Activated naive CD4-positive, alpha-beta T cell treated with Interleukin-2 at 50 U/mL for 16 hours (primary cell): ENCODE measurements around the gene CDRT4.
"Not testable (repeated sequence)": the region's sequence is repeated elsewhere in the genome, so short reads cannot be mapped to it uniquely, and the experiment has no call there.

Source experiments
- DNase-seq: peaks from one replicate; pipeline ENCODE4 v3.0.0-alpha.2; 2020

CDRT4 gene

GRCh38 chr17:15456972-15457722 is 10.3 kb downstream of the CDRT4 start:
- DNase-seq: no peak

DNA sequence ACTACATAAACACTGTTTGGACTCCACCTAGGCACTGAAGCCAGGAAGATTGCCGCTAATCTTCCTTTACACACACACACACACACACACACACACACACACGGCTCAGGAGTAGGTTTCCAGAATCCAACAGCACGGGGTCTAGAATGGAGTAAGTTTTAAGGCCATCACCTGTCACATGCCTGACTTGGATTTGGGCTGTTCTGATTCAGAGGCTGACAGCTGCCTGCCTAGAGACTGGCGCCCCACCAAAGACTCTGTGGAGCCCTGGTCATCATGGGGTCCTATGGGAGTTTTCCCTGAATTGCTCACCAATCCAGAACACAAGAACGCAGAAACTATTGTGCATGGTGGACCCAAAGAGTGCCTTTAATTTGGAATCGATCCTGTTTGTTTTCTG is 10.9 kb downstream of the CDRT4 start:
- DNase-seq: no peak

DNA sequence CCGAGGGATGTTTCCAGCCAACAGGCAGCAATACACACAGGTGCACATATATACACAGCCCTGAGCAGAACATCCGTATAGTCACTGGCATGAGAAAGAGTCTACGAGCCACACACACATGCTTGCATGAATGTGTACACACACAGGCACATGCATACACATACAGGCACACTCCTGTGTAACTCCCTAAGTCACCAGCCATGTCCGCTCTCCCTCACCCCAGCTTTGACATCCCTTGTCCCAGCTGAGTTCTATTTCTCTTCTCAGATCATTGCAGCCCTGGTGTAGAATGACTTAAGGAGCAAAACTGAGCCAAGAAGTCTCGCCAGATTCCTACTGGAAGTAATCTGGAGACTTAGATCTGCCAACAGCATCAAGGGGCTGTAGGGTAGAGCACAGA is 13.1 kb downstream of the CDRT4 start:
- no peak for DNase-seq

DNA sequence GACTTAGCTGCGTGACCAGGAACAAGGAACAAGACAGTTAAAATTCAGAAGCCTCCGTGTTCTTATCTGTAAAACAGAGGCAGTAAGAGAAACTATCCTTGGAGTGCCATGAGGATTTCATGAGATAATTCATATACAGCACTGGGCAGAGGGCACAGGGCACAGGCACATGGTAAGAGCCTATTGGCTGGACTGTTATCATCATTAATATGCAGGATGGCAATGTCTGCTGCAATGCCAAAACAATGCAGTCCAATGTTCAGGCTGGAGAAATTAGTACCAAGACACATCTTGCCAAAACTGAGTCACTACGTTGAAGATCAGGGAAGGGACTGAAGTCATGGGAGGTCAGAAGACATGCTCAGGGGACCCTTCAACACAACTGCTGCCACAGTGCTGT is 13.6 kb downstream of the CDRT4 start:
- DNase-seq: no peak

- no peak for DNase-seq
Measured at GRCh38 chr17:15453246-15453645, 14.2 kb downstream of the CDRT4 start.

DNA sequence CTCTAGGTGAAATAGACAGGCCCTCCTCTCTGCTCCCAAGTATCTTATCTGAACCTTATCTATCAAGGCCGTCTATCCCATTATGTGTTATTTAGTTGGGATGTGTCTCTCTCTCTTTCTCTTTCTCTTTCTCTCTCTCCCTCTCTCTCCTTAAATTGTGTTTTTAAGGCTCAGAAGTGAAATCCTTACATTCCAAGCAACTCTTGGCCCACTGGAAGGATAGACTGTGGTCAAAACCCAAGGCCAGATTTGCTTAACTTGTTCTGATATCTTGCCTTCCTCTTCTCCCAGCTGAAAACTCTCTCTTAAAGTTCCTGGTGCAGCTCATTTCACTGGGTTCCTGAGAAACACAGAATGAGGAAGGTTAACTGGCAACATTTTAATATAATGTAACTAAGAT is 14.7 kb downstream of the CDRT4 start:
- no peak for DNase-seq

DNA sequence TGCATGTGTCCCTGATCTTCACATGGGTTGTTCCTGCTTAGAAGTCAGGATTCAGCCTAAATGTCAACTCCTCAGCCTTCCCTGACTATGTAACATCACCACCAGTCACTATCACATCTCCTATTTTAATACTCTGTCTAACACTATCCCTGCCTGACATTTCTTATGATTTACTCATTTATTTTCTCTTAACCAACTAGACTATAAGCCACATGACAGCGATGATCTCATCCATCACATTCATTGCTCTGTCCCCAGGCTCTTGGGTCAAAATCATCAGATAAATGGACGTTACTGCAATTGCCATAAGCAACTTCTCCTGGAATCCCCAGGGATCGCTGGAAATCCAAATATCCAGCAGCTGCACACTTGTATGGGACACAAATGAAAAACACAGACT is 15.7 kb downstream of the CDRT4 start:
- DNase-seq: no peak

DNA sequence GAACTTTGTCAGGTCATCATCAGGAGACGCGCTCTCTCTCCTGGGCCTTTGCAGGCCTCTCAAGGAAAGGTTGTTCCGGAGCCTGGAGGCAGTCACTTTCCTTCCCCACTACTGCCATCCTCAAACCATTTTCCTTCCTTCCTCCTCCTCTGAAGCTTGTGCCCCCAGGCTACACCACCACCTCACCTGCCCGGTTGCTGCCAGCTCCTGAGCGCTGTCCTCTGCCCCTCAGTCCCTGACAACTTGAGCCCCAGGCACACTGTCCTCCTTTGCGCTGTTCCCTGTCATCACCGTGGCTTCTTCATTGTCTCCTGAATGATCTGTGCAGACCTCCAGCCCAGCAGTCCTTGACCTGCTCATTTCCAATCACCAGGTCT is 18.9 kb downstream of the CDRT4 start:
- no peak for DNase-seq

DNA sequence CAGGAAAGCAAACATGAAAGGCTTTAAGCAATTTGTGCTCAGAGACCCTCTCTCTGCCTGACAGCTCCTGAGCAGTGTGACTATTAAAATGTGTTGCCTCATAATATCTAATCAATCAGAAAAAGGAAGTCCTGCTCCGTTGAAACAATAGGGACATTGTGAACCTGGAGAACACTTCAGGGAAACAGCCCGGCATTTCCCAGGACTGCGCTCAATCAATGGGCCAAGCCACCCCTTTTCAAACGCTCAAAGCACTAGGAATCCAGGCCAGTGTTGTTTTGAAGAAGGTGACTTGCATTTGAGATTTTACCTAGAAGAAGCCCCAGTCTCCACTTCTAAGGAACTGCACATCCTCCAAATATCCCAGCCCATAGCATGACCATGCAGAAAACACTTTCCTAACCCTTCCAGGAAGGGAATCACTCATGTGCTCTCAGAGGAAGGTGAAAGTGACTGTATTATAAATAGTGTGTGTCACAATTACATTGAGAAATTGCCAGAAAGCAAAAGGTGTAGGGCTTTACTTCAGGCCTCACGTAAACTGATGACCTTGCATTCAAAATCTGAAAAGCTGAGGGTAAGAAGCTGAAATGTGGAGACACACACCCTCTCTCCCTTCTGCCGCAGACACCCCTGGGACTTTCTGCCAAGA is 19.4 kb downstream of the CDRT4 start:
- no peak for DNase-seq

- DNase-seq: no peak
Measured at GRCh38 chr17:15446036-15446435, 21.4 kb downstream of the CDRT4 start.

- no peak for DNase-seq
Measured at GRCh38 chr17:15444805-15445204, 22.6 kb downstream of the CDRT4 start.

DNA sequence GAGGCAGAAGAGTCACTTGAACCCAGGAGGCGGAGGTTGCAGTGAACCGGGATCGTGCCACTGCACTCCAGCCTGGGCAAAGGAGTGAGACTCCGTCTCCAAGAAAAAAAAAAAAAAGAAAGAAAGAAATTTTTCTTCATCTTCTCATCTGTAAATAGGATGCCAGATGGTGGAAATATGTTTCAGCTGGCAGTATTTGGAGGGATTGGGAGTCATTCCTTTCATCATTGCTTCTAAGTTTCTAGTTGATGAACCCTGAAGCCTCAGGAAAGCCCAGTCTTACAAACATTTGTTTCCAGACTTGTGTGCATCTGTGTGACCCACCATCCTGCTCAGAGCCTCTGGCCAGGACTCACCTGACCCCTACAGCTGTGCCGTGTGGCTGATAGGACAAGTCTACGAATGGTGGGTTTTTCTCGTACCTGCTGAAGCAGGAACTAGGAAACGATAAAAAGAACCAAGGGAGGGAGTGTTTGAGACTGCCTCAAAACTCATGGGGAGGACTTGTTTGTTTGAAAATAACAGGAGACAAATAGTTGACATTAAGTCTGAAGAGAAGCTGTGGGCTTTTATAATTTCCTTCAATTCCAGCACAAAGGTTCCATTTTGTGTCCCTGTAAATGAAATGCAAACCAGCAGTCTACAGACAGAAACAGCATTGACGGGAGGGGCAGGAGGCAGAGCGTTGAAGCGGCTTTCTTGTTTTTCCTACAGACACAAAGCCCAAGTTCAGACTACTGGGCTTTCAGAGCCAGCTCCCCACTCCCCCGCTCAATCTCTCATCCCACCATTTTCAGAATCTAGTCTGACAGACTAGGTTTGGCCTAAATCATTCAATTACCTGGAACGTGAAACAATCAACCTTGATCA is 24.9 kb downstream of the CDRT4 start:
- DNase-seq: no peak

- DNase-seq: no peak
Measured at GRCh38 chr17:15441315-15441714, 26.1 kb downstream of the CDRT4 start.

GRCh38 chr17:15440347-15440746 is 27.1 kb downstream of the CDRT4 start:
- no peak for DNase-seq

DNA sequence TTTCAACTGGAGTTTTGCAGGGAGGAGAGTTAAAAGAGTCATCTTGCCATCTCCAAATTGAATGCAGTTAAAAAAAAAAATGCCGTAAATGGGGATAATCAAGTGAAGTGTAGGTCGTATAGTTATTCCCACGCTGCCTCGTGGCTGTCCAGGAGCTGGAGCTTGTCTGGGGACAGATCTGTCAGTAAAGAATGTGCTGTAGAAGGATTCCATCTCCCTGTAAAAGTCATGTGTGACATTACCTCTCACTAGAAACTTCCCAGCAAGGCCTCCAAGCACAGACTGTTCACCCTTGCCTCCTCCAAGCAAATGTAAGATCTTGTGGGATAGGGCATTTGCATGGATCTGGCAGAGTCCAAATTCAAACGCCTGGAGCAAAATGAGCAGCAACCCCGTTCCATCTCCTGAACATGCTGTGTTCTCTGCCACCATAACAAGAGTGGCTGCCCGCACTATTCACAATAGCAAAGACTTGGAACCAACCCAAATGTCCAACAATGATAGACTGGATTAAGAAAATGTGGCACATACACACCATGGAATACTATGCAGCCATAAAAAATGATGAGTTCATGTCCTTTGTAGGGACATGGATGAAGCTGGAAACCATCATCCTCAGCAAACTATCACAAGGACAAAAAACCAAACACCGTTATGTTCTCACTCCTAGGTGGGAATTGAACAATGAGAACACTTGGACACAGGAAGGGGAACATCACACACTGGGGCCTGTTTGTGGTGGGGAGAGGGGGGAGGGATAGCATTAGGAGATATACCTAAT is 28.0 kb downstream of the CDRT4 start:
- not testable (repeated sequence) for DNase-seq

DNA sequence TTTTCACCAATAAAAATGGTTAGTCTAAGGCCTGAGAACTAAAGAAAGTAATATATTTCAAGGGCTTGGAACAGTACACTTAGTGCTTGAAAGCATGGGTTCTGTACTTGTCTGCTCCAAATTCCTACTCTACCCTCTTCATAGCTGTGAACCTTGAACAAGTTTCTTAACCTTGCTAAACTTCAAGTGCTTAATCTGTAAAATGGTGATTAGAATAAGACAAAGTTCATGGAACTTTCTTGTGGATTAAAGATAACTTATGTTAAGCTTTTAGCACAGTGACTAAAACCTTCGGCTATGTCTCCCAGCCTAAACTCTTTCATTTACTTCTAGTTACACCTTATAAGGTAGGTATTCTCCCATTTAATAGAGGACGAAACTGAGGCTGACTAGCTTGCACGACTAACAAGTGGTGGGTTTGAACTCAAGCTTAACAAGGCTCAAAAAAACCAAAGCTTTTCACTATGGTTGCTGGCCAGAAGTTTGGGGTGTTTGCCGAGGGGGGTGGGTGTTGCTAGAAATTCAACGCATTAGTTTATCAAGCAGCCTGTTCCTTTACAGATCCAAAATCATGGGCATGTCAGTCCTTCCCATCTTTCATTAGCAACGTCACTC is 28.8 kb downstream of the CDRT4 start:
- DNase-seq: no peak

GRCh38 chr17:15437303-15437635 is 30.2 kb downstream of the CDRT4 start:
- DNase-seq: no peak

DNA sequence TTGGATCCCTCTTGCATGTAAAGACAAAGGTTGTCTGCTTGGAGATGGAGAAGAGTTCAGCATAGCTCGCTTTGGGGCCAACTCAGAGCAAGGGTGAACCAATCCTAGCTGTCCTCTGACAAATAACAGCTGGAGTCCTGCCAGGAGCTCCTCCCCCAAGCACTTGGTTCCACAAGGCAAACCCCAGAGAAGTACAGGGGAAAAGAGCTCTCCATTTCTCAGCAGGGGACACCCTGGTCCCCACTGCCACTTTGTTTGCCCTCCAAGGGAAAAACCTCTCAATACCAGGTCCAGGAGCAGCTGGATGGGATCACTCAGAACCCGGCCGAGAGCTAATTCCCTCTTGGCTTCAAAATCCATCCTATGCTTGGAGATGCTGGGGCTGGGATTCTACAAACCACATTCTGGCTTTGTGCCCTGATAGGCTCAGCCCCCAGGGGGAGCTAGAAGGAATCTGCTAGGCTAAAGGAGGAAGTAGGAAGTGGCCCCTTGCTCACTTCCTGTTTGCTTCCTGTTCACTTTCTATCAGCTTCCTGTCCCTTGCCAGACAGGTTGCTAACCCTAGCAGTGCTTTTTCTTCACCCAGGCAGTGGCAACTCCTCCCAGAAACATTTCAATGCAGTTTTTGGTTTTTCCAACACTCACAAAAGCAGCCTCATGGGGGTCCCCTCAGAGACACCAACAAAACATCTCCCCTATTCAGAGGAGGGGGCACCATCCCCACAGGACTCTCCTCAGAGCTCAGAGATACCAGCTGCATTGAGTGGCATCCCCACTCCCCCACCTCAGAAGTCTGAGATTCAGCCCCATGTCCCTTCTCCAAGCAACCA is 30.7 kb downstream of the CDRT4 start:
- no peak for DNase-seq

DNA sequence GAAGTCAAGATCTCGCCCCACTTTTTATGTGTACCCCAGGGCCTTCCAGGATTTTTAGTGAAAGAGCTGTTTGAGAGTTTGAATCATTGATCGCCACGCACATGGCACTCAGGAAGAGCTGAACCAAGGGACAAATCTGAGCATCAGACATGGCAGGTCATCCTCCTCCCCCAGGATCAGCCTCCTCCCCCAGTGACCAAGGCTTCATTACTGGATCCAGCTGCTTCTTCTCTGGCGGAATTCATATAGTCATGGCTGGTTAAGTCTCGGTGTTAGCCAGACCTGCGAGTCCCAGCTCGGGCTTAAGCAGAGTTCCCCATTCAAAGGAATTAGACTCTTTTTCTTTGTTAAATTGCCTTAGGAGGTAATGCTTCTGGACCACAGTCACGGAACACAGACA is 32.5 kb downstream of the CDRT4 start:
- no peak for DNase-seq

DNA sequence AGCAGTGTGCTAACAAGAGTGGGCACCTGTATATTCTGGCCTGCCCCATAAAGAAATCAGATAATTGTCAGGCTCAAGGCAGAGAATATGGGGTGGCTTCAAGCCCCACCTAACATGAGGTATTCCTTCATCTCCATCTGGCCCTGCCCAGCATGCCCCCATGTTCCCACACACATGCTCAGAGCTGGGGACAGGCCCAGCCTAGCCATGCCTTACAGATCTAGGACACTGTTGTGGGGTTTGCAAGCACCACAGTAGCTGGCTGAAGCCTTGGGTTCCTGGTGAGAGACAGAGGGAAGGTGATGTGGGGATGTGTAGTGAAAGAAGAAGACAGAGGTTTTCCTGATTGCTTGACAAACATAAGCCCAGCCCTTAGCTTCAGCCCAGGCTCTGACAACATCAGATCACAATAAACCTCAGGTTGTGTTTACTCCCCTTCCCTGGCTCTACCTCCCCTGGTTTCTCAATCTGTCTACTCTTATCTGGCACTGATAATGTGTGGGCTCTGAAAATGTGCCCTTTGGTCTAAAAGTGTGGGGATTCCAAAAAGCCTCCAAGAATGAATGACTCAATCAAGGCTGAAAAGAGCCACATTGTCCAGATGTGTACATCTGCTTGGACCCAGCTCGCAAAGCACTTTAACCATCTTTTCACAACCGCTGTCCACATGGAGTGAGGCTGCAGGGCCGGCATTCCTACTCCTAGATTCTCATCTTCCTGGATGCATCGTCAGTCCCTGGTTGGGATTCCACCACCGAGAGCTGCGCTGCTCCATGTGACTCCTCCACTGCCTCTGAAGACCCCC is 34.4 kb downstream of the CDRT4 start:
- no peak for DNase-seq

GRCh38 chr17:15431766-15432165 is 35.7 kb downstream of the CDRT4 start:
- no peak for DNase-seq
